T-cell (primary cell): ENCODE data around the gene ABCB1. TPM values are rescaled to one million over a fixed set of nuclear protein-coding genes. Genes with fewer than 3 reads are reported as not detected.

Experiments
- ATAC-seq, 4 experiments: fragments of 200-7000 bp in 3 of 4; fragments of 150-1000 bp in 1 of 4; cut with Tn5 transposase; replicated peaks in 1 of 4; 1 replicate in 3 of 4; 2 replicates in 1 of 4; pipeline ENCODE4 v1.10.0; 2021; ENCODE audit warnings: moderate library complexity in 3 of 4, mild to moderate bottlenecking in 2 of 4, moderate number of reproducible peaks in 1 of 4
- CTCF ChIA-PET, 2 donors: fragments of 300-600 bp; sonication (Branson Sonifier 250); formaldehyde crosslinking; loops; one replicate each; lab custom pipeline; 2022; ENCODE audit warnings: antibody characterized with exemption in 2 of 2; lab: Charles Lee
- POLR2A ChIA-PET, 2 donors: fragments of 300-600 bp; sonication (Branson Sonifier 250); formaldehyde crosslinking; loops; one replicate each; lab custom pipeline; 2022; ENCODE audit warnings: antibody characterized with exemption in 2 of 2; lab: Charles Lee
- DNase-seq, 35 experiments: peaks; one replicate each; pipeline versions ENCODE4 v3.0.0 to v3.0.0-alpha.2; 2013 to 2023
- H3K27ac ChIP-seq: one replicate; pipeline ENCODE4 v1.5.1; 2013; ENCODE audit warnings: low read length
- H3K27me3 ChIP-seq, 2 experiments: replicated peaks in 1 of 2; 1 replicate in 1 of 2; 2 replicates in 1 of 2; pipeline versions ENCODE4 v1.6.1 to v1.7.0; 2013; ENCODE audit warnings: low read length in 1 of 2, mixed read lengths in 1 of 2; ENCODE audit not compliant: control insufficient read depth in 2 of 2, insufficient read depth in 2 of 2; ENCODE audit errors: extremely low read depth in 1 of 2
- H3K36me3 ChIP-seq, 2 donors: 1 replicate in 1 of 2; 2 replicates in 1 of 2; pipeline versions ENCODE4 v1.6.1 to v1.7.0; 2013; ENCODE audit warnings: low read length in 1 of 2; ENCODE audit not compliant: control insufficient read depth in 2 of 2, insufficient read depth in 1 of 2; ENCODE audit errors: extremely low read depth in 1 of 2
- H3K4me1 ChIP-seq, 2 experiments: 1 replicate in 1 of 2; 2 replicates in 1 of 2; pipeline versions ENCODE4 v1.6.1 to v1.7.0; 2013; ENCODE audit warnings: low read length in 2 of 2, mixed read lengths in 1 of 2; ENCODE audit not compliant: insufficient read depth in 2 of 2, control insufficient read depth in 1 of 2; ENCODE audit errors: extremely low read depth in 1 of 2
- H3K4me3 ChIP-seq, 2 donors: 1 replicate in 1 of 2; 2 replicates in 1 of 2; pipeline versions ENCODE4 v1.5.1 to v1.7.0; 2013; ENCODE audit warnings: mild to moderate bottlenecking in 2 of 2, low read length in 1 of 2, moderate library complexity in 1 of 2; ENCODE audit not compliant: control insufficient read depth in 1 of 2; ENCODE audit errors: extremely low read depth in 1 of 2
- H3K9me3 ChIP-seq: 2 replicates; pipeline ENCODE4 v1.7.0; 2013
- H3K27ac Mint-ChIP-seq, 2 donors: one replicate each; pipeline ENCODE4 v1.8.0; 2020 to 2021; ENCODE audit warnings: mild to moderate bottlenecking in 2 of 2, mixed read lengths in 2 of 2
- H3K27me3 Mint-ChIP-seq, 2 donors: one replicate each; pipeline ENCODE4 v1.8.0; 2021 to 2022; ENCODE audit warnings: mixed read lengths in 2 of 2
- H3K36me3 Mint-ChIP-seq: one replicate; pipeline ENCODE4 v1.8.0; 2021; ENCODE audit warnings: mixed read lengths
- H3K4me1 Mint-ChIP-seq, 3 donors: one replicate each; pipeline ENCODE4 v1.8.0; 2020 to 2022; ENCODE audit warnings: mixed read lengths in 3 of 3, mild to moderate bottlenecking in 1 of 3
- H3K4me3 Mint-ChIP-seq, 3 donors: one replicate each; pipeline ENCODE4 v1.8.0; 2020 to 2022; ENCODE audit warnings: mild to moderate bottlenecking in 3 of 3, mixed read lengths in 3 of 3, moderate library complexity in 3 of 3
- H3K9me3 Mint-ChIP-seq, 3 donors: one replicate each; pipeline ENCODE4 v1.8.0; 2020 to 2022; ENCODE audit warnings: mixed read lengths in 3 of 3
- WGBS: methylation state at CpG from one replicate; pipeline ENCODE4 v1.1.5; 2013; ENCODE audit warnings: missing lambda C conversion rate; ENCODE audit not compliant: insufficient coverage; 5-methylcytosine and 5-hydroxymethylcytosine counted together
- total RNA-seq, 35 experiments: library from RNA in 6 of 35; stranded (reverse) in 6 of 35; fragments of 120-200 nt in 1 of 35; gene quantifications; one replicate each; pipeline versions ENCODE4 v1.2.1 to v1.2.4 and lab custom pipeline; 2013 to 2026

Gene ABCB1
- total RNA-seq, 5 donors from 2014 or later (not counting 1 experiment from before 2014, with no cell fraction given), result 12.8 to 46.4 (median 25.2) TPM

DNA sequence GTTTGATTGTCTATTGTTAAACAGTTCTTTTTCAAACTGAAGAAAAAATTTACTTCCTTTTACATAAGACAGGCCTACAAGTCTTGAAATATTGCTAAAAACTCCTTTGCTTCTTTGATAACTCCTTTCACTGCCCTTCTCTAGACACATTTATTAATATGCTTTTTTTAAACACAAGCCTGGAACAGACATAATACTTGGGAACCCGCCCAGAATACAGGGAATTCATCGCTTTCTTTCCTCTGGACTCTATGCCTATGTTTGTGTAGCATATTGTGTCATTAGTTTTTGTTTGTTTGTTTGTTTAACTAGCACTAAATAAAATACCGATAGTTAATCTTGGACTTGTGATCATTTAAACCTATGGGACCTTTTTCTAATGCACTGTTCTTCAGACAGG lies 82.8 kb downstream of the ABCB1 start:
- Mint-ChIP-seq H3K4me3 (no peak overlapping the region), H3K27ac (no peak overlapping the region), H3K36me3 (peaks cover 8% of the 10 kb centered on the region), H3K4me1 (no peaks in the 10 kb centered on the region), H3K9me3 (no peaks in the 10 kb centered on the region), H3K27me3 (peaks cover 0 to 3% of the 10 kb centered on the region in 2 donors)
- no CpG with 5 or more reads among the region's 3 CpGs for WGBS
- POLR2A ChIA-PET, result interaction anchor here in 1 of 2 donors (0.5 kb wide), 1 partner anchor 111 kb away, joined by 3 read pairs; no protein-coding TSS in a partner anchor
- no peak overlapping the region for H3K27ac ChIP-seq
- H3K9me3 ChIP-seq, result no peaks in the 10 kb centered on the region
- no peak for DNase-seq
- no peaks in the 10 kb centered on the region for H3K4me1 ChIP-seq
- peaks cover 7 to 10% of the 10 kb centered on the region in 2 donors for H3K36me3 ChIP-seq
- no peak overlapping the region for H3K4me3 ChIP-seq
- no peak for ATAC-seq
- CTCF ChIA-PET, result no interaction called here
- no peaks in the 10 kb centered on the region for H3K27me3 ChIP-seq

GRCh38 chr7:87517136-87517815 lies 83.4 kb downstream of the ABCB1 start:
- Histone ChIP-seq H3K27me3 (no peaks in the 10 kb centered on the region), H3K4me1 (no peaks in the 10 kb centered on the region), H3K36me3 (peaks cover 7 to 10% of the 10 kb centered on the region in 2 donors), H3K27ac (no peak overlapping the region), H3K9me3 (no peaks in the 10 kb centered on the region), H3K4me3 (no peak overlapping the region)
- WGBS, result 100% methylated on average over 1 of the region's 3 CpGs
- no peak overlapping the region for H3K4me3 Mint-ChIP-seq
- H3K36me3 Mint-ChIP-seq, result peaks cover 8% of the 10 kb centered on the region
- H3K27ac Mint-ChIP-seq, result no peak overlapping the region
- no peaks in the 10 kb centered on the region for H3K9me3 Mint-ChIP-seq
- no peaks in the 10 kb centered on the region for H3K4me1 Mint-ChIP-seq
- ATAC-seq (no peak), DNase-seq (no peak)
- POLR2A ChIA-PET, result no interaction called here
- CTCF ChIA-PET, result no interaction called here
- H3K27me3 Mint-ChIP-seq, result peaks cover 0 to 3% of the 10 kb centered on the region in 2 donors

- Histone ChIP-seq H3K27me3 (no peaks in the 10 kb centered on the region), H3K36me3 (peaks cover 13 to 22% of the 10 kb centered on the region in 2 donors), H3K9me3 (no peaks in the 10 kb centered on the region), H3K4me3 (no peak overlapping the region), H3K27ac (no peak overlapping the region), H3K4me1 (no peaks in the 10 kb centered on the region)
- H3K27ac Mint-ChIP-seq, result no peak overlapping the region
- ATAC-seq (no peak), DNase-seq (no peak)
- no peak overlapping the region for H3K4me3 Mint-ChIP-seq
- no peaks in the 10 kb centered on the region for H3K9me3 Mint-ChIP-seq
- POLR2A ChIA-PET, result no interaction called here
- WGBS, result 100% methylated on average over 1 of the region's 5 CpGs
- peaks cover 8% of the 10 kb centered on the region for H3K36me3 Mint-ChIP-seq
- CTCF ChIA-PET, result interaction anchor here in 1 of 2 donors (1.1 kb wide), 1 partner anchor 13 kb away, joined by 3 read pairs; no protein-coding TSS in a partner anchor
- no peaks in the 10 kb centered on the region for H3K27me3 Mint-ChIP-seq
- H3K4me1 Mint-ChIP-seq, result no peaks in the 10 kb centered on the region
Measured at GRCh38 chr7:87513735-87514335, 86.8 kb downstream of the ABCB1 start.

- Mint-ChIP-seq H3K9me3 (no peaks in the 10 kb centered on the region), H3K4me1 (no peaks in the 10 kb centered on the region), H3K4me3 (no peak overlapping the region), H3K27ac (no peak overlapping the region), H3K36me3 (peaks cover 8% of the 10 kb centered on the region), H3K27me3 (no peaks in the 10 kb centered on the region)
- CTCF ChIA-PET, result interaction anchor here in 1 of 2 donors (1.1 kb wide), 1 partner anchor 14 kb away, joined by 3 read pairs; no protein-coding TSS in a partner anchor
- 89% methylated on average over 3 of the region's 4 CpGs for WGBS
- H3K4me3 ChIP-seq, result no peak overlapping the region
- no peaks in the 10 kb centered on the region for H3K4me1 ChIP-seq
- POLR2A ChIA-PET, result no interaction called here
- H3K36me3 ChIP-seq, result peaks cover 13 to 22% of the 10 kb centered on the region in 2 donors
- H3K9me3 ChIP-seq, result no peaks in the 10 kb centered on the region
- ATAC-seq, result no peak
- no peak overlapping the region for H3K27ac ChIP-seq
- no peaks in the 10 kb centered on the region for H3K27me3 ChIP-seq
- no peak for DNase-seq
Measured at GRCh38 chr7:87512906-87513305, 87.8 kb downstream of the ABCB1 start.

GRCh38 chr7:87511510-87511909 lies 89.2 kb downstream of the ABCB1 start:
- Mint-ChIP-seq H3K36me3 (peaks cover 8% of the 10 kb centered on the region), H3K27ac (no peak overlapping the region), H3K4me1 (no peaks in the 10 kb centered on the region), H3K9me3 (no peaks in the 10 kb centered on the region), H3K4me3 (no peak overlapping the region), H3K27me3 (no peaks in the 10 kb centered on the region)
- DNase-seq, result no peak
- H3K4me1 ChIP-seq, result no peaks in the 10 kb centered on the region
- WGBS, result no CpG with 5 or more reads among the region's 1 CpG
- H3K27ac ChIP-seq, result no peak overlapping the region
- peaks cover 13 to 26% of the 10 kb centered on the region in 2 donors for H3K36me3 ChIP-seq
- no peak for ATAC-seq
- CTCF ChIA-PET, result interaction anchor here in 1 of 2 donors (0.9 kb wide), 1 partner anchor 22 kb away, joined by 5 read pairs; no protein-coding TSS in a partner anchor
- POLR2A ChIA-PET, result interaction anchor here in 1 of 2 donors (0.7 kb wide), 1 partner anchor 37 kb away, joined by 4 read pairs; no protein-coding TSS in a partner anchor
- H3K4me3 ChIP-seq, result no peak overlapping the region
- H3K27me3 ChIP-seq, result no peaks in the 10 kb centered on the region
- no peaks in the 10 kb centered on the region for H3K9me3 ChIP-seq

GRCh38 chr7:87510411-87510875 lies 90.2 kb downstream of the ABCB1 start:
- 88% methylated on average over 1 of the region's 1 CpG for whole genome bisulfite sequencing
- H3K27ac Mint-ChIP-seq, result no peak overlapping the region
- POLR2A ChIA-PET, result no interaction called here

More at GRCh38 chr7:87510411-87510875, 90.2 kb downstream of the ABCB1 start:
- Mint-ChIP-seq H3K27me3 (no peaks in the 10 kb centered on the region), H3K36me3 (peaks cover 8% of the 10 kb centered on the region), H3K4me1 (no peaks in the 10 kb centered on the region), H3K4me3 (no peak overlapping the region), H3K9me3 (no peaks in the 10 kb centered on the region)
- H3K27me3 ChIP-seq, result no peaks in the 10 kb centered on the region
- H3K27ac ChIP-seq, result no peak overlapping the region
- peaks cover 13 to 27% of the 10 kb centered on the region in 2 donors for H3K36me3 ChIP-seq
- H3K4me1 ChIP-seq, result no peaks in the 10 kb centered on the region
- CTCF ChIA-PET, result no interaction called here
- DNase-seq (no peak), ATAC-seq (no peak)
- no peaks in the 10 kb centered on the region for H3K9me3 ChIP-seq
- no peak overlapping the region for H3K4me3 ChIP-seq
